ENCODE measurements around the gene BCL6B. TPM values are rescaled to one million over a fixed set of nuclear protein-coding genes. Genes with fewer than 3 reads are reported as not detected.

BCL6B gene
- total and polyA plus RNA-seq, 10 of the 15 experiments (the other 5 are each of a cell fraction or from before 2014, with no cell fraction given): 0.06 to 0.85 (median 0.11) TPM; not detected in 1

DNA sequence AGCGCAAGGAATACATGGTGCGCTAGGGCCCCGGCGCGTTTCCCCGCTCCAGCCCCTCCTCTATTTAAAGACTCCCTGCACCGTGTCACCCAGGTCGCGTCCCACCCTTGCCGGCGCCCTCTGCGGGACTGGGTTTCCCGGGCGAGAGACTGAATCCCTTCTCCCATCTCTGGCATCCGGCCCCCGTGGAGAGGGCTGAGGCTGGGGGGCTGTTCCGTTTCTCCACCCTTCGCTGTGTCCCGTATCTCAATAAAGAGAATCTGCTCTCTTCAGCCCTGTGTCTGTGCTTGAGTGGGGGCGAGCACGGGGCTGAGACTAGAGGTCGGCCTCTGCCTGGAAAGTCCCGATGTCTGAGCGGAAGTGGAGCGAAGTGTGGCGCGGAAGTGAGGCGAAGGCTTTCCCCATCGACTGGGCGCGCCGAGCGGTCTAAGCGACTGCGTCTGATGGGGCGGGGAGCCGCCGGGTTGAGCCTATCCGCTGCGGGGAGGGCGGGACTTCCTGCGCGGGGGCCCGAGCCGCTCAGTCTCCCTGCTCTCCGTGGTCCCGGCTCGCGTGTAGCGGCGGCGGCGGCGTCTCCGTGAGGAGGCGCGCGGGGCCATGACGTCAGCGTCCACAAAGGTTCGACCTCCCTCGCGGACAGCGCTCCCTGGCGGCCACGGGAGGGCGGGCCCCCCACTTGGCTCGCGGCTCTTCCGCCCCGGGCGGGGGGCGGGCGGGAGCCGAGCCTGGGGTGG is 8.4 kb upstream of the BCL6B start (continued):
- TF ChIP-seq RAD51 (IDR thresholded peaks at IDR 0.05) (no peak), YBX1 (IDR thresholded peaks at IDR 0.05) (no peak), RELA (IDR thresholded peaks at IDR 0.05; ENCODE audit: borderline replicate concordance, partially characterized antibody) (peak; percentile 69), NR2F1 (conservative IDR thresholded peaks at IDR 0.05) (peak; percentile 81; the same call in 1 of the 2 replicates), NRF1 (conservative IDR thresholded peaks at IDR 0.05; ENCODE audit: low read depth, low read length) (0 out of 2 replicates have a peak, but pooled peaks have one; percentile 26), HDGF (IDR thresholded peaks at IDR 0.05) (peak; percentile 90; the same call in 1 of the 2 replicates)
- TF ChIP-seq, protein P1, sequence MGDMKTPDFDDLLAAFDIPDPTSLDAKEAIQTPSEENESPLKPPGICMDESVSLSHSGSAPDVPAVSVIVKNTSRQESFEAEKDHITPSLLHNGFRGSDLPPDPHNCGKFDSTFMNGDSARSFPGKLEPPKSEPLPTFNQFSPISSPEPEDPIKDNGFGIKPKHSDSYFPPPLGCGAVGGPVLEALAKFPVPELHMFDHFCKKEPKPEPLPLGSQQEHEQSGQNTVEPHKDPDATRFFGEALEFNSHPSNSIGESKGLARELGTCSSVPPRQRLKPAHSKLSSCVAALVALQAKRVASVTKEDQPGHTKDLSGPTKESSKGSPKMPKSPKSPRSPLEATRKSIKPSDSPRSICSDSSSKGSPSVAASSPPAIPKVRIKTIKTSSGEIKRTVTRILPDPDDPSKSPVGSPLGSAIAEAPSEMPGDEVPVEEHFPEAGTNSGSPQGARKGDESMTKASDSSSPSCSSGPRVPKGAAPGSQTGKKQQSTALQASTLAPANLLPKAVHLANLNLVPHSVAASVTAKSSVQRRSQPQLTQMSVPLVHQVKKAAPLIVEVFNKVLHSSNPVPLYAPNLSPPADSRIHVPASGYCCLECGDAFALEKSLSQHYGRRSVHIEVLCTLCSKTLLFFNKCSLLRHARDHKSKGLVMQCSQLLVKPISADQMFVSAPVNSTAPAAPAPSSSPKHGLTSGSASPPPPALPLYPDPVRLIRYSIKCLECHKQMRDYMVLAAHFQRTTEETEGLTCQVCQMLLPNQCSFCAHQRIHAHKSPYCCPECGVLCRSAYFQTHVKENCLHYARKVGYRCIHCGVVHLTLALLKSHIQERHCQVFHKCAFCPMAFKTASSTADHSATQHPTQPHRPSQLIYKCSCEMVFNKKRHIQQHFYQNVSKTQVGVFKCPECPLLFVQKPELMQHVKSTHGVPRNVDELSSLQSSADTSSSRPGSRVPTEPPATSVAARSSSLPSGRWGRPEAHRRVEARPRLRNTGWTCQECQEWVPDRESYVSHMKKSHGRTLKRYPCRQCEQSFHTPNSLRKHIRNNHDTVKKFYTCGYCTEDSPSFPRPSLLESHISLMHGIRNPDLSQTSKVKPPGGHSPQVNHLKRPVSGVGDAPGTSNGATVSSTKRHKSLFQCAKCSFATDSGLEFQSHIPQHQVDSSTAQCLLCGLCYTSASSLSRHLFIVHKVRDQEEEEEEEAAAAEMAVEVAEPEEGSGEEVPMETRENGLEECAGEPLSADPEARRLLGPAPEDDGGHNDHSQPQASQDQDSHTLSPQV (IDR thresholded peaks at IDR 0.05): peak; percentile 92
- TF ChIP-seq, protein P2, sequence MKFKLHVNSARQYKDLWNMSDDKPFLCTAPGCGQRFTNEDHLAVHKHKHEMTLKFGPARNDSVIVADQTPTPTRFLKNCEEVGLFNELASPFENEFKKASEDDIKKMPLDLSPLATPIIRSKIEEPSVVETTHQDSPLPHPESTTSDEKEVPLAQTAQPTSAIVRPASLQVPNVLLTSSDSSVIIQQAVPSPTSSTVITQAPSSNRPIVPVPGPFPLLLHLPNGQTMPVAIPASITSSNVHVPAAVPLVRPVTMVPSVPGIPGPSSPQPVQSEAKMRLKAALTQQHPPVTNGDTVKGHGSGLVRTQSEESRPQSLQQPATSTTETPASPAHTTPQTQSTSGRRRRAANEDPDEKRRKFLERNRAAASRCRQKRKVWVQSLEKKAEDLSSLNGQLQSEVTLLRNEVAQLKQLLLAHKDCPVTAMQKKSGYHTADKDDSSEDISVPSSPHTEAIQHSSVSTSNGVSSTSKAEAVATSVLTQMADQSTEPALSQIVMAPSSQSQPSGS (IDR thresholded peaks at IDR 0.05; ENCODE audit: low read length): peak; percentile 71; the same call in 1 of the 2 replicates
- TF ChIP-seq, protein P3, sequence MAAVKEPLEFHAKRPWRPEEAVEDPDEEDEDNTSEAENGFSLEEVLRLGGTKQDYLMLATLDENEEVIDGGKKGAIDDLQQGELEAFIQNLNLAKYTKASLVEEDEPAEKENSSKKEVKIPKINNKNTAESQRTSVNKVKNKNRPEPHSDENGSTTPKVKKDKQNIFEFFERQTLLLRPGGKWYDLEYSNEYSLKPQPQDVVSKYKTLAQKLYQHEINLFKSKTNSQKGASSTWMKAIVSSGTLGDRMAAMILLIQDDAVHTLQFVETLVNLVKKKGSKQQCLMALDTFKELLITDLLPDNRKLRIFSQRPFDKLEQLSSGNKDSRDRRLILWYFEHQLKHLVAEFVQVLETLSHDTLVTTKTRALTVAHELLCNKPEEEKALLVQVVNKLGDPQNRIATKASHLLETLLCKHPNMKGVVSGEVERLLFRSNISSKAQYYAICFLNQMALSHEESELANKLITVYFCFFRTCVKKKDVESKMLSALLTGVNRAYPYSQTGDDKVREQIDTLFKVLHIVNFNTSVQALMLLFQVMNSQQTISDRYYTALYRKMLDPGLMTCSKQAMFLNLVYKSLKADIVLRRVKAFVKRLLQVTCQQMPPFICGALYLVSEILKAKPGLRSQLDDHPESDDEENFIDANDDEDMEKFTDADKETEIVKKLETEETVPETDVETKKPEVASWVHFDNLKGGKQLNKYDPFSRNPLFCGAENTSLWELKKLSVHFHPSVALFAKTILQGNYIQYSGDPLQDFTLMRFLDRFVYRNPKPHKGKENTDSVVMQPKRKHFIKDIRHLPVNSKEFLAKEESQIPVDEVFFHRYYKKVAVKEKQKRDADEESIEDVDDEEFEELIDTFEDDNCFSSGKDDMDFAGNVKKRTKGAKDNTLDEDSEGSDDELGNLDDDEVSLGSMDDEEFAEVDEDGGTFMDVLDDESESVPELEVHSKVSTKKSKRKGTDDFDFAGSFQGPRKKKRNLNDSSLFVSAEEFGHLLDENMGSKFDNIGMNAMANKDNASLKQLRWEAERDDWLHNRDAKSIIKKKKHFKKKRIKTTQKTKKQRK (IDR thresholded peaks at IDR 0.05; ENCODE audit: low read depth, low read length): no peak

Measured in GM12878 (cell line).